Measurements from ENCODE around the gene C1orf159.

Gene C1orf159

GRCh38 chr1:1063945-1064831 is 51.7 kb downstream of the C1orf159 start:
- WGBS (ENCODE audit: insufficient coverage, insufficient read length), result no CpG with 5 or more reads among the region's 50 CpGs
- H3K4me3 ChIP-seq (ENCODE audit: low read length), result no peak overlapping the region

GRCh38 chr1:1063261-1063944 is 52.5 kb downstream of the C1orf159 start:
- Histone ChIP-seq H3K27ac (ENCODE audit: low read length) (no peak overlapping the region), H3K27me3 (ENCODE audit: control insufficient read depth, insufficient read depth, low read length) (peaks cover 2% of the 10 kb centered on the region; the same call in 1 of the 2 replicates), H3K4me3 (ENCODE audit: low read length) (no peak overlapping the region), H3K36me3 (ENCODE audit: control insufficient read depth, insufficient read depth, low read length) (no peaks in the 10 kb centered on the region), H3K4me1 (ENCODE audit: control insufficient read depth, insufficient read depth, low read length) (peaks cover 9% of the 10 kb centered on the region; the same call in 1 of the 2 replicates), H3K9me3 (ENCODE audit: control insufficient read depth, insufficient read depth, low read length) (no peaks in the 10 kb centered on the region)
- no CpG with 5 or more reads among the region's 24 CpGs for WGBS (ENCODE audit: insufficient coverage, insufficient read length)
- no peak for DNase-seq (ENCODE audit: low read depth, low spot score)

More at GRCh38 chr1:1063945-1064831, 51.7 kb downstream of the C1orf159 start:
- no peaks in the 10 kb centered on the region for H3K36me3 ChIP-seq (ENCODE audit: control insufficient read depth, insufficient read depth, low read length)
- H3K9me3 ChIP-seq (ENCODE audit: control insufficient read depth, insufficient read depth, low read length), result no peaks in the 10 kb centered on the region
- no peak for DNase-seq (ENCODE audit: low read depth, low spot score)
- H3K4me1 ChIP-seq (ENCODE audit: control insufficient read depth, insufficient read depth, low read length), result peaks cover 9% of the 10 kb centered on the region; the same call in 1 of the 2 replicates
- H3K27me3 ChIP-seq (ENCODE audit: control insufficient read depth, insufficient read depth, low read length), result peaks cover 2% of the 10 kb centered on the region; the same call in 1 of the 2 replicates
- no peak overlapping the region for H3K27ac ChIP-seq (ENCODE audit: low read length)

- Histone ChIP-seq H3K4me1 (ENCODE audit: control insufficient read depth, insufficient read depth, low read length) (peaks cover 9% of the 10 kb centered on the region; the same call in 1 of the 2 replicates), H3K9me3 (ENCODE audit: control insufficient read depth, insufficient read depth, low read length) (no peaks in the 10 kb centered on the region), H3K36me3 (ENCODE audit: control insufficient read depth, insufficient read depth, low read length) (no peaks in the 10 kb centered on the region), H3K27ac (ENCODE audit: low read length) (no peak overlapping the region), H3K4me3 (ENCODE audit: low read length) (no peak overlapping the region), H3K27me3 (ENCODE audit: control insufficient read depth, insufficient read depth, low read length) (peaks cover 2% of the 10 kb centered on the region; the same call in 1 of the 2 replicates)
- no CpG with 5 or more reads among the region's 29 CpGs for whole genome bisulfite sequencing (ENCODE audit: insufficient coverage, insufficient read length)
- no peak for DNase-seq (ENCODE audit: low read depth, low spot score)
Observed at GRCh38 chr1:1062348-1063163, 53.3 kb downstream of the C1orf159 start.

- H3K4me3 ChIP-seq (ENCODE audit: low read length), result no peak overlapping the region
- no peak for DNase-seq (ENCODE audit: low read depth, low spot score)
- WGBS (ENCODE audit: insufficient coverage, insufficient read length), result no CpG with 5 or more reads among the region's 18 CpGs
- no peaks in the 10 kb centered on the region for H3K36me3 ChIP-seq (ENCODE audit: control insufficient read depth, insufficient read depth, low read length)
- peaks cover 9% of the 10 kb centered on the region; the same call in 1 of the 2 replicates for H3K4me1 ChIP-seq (ENCODE audit: control insufficient read depth, insufficient read depth, low read length)
- no peak overlapping the region for H3K27ac ChIP-seq (ENCODE audit: low read length)
- H3K9me3 ChIP-seq (ENCODE audit: control insufficient read depth, insufficient read depth, low read length), result no peaks in the 10 kb centered on the region
- peaks cover 2% of the 10 kb centered on the region; the same call in 1 of the 2 replicates for H3K27me3 ChIP-seq (ENCODE audit: control insufficient read depth, insufficient read depth, low read length)
Observed at GRCh38 chr1:1061682-1062345, 54.1 kb downstream of the C1orf159 start.

DNA sequence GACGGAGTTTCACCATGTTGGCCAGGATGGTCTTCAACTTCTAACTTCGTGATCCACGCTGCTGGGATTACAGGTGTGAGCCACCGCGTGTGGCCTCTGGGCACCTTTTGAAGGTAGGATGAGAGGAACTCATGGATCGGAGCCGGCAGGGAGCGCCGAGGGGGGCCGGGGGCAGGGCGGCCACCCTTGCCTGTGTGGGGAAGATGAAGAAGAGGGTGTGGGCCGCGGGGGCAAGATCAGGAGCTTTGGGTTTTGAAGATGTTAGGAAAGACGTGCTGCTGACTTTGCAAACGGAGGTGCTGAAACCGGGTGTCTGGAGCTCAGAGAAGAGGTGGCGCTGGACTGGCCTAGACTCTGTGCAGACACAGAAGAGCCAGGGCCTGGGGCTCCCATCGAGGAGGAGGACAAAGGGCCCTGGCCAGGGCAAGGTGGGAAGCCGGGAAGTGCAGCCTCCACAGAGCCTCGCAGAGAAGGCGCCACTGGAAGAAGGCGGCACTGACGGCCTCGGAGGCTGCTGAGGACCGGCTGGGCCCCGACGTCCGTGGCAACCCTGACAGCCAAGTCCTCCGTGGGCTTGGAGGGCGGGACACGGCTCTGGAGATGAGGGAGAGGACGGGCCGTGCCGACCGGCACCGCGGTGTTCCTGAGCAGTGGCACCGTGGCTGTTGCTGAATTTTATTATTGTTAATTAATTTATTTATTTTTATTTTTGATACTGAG is 55.4 kb downstream of the C1orf159 start:
- H3K27me3 ChIP-seq (ENCODE audit: control insufficient read depth, insufficient read depth, low read length), result peaks cover 2% of the 10 kb centered on the region; the same call in 1 of the 2 replicates
- no CpG with 5 or more reads among the region's 38 CpGs for WGBS (ENCODE audit: insufficient coverage, insufficient read length)
- H3K4me3 ChIP-seq (ENCODE audit: low read length), result no peak overlapping the region
- H3K9me3 ChIP-seq (ENCODE audit: control insufficient read depth, insufficient read depth, low read length), result no peaks in the 10 kb centered on the region
- 0 out of 2 replicates have a peak, but pooled peaks cover under 1% of the 10 kb centered on the region for H3K36me3 ChIP-seq (ENCODE audit: control insufficient read depth, insufficient read depth, low read length)
- no peak for DNase-seq (ENCODE audit: low read depth, low spot score)
- H3K27ac ChIP-seq (ENCODE audit: low read length), result no peak overlapping the region
- peaks cover 9% of the 10 kb centered on the region; the same call in 1 of the 2 replicates for H3K4me1 ChIP-seq (ENCODE audit: control insufficient read depth, insufficient read depth, low read length)

GRCh38 chr1:1059494-1060280 is 56.2 kb downstream of the C1orf159 start:
- Histone ChIP-seq H3K36me3 (ENCODE audit: control insufficient read depth, insufficient read depth, low read length) (0 out of 2 replicates have a peak, but pooled peaks cover 6% of the 10 kb centered on the region), H3K4me3 (ENCODE audit: low read length) (peak overlapping the region; percentile 55; the same call in 1 of the 2 replicates), H3K9me3 (ENCODE audit: control insufficient read depth, insufficient read depth, low read length) (no peaks in the 10 kb centered on the region), H3K27ac (ENCODE audit: low read length) (no peak overlapping the region), H3K4me1 (ENCODE audit: control insufficient read depth, insufficient read depth, low read length) (peaks cover 7% of the 10 kb centered on the region; the same call in 1 of the 2 replicates), H3K27me3 (ENCODE audit: control insufficient read depth, insufficient read depth, low read length) (peaks cover 2% of the 10 kb centered on the region; the same call in 1 of the 2 replicates)
- no peak for DNase-seq (ENCODE audit: low read depth, low spot score)
- no CpG with 5 or more reads among the region's 69 CpGs for WGBS (ENCODE audit: insufficient coverage, insufficient read length)

GRCh38 chr1:1058921-1059493 is 56.9 kb downstream of the C1orf159 start:
- no peak for DNase-seq (ENCODE audit: low read depth, low spot score)
- WGBS (ENCODE audit: insufficient coverage, insufficient read length), result no CpG with 5 or more reads among the region's 48 CpGs
- peaks cover 2% of the 10 kb centered on the region; the same call in 1 of the 2 replicates for H3K27me3 ChIP-seq (ENCODE audit: control insufficient read depth, insufficient read depth, low read length)
- H3K36me3 ChIP-seq (ENCODE audit: control insufficient read depth, insufficient read depth, low read length), result peaks cover 8% of the 10 kb centered on the region; the same call in 1 of the 2 replicates
- no peak overlapping the region for H3K27ac ChIP-seq (ENCODE audit: low read length)
- H3K9me3 ChIP-seq (ENCODE audit: control insufficient read depth, insufficient read depth, low read length), result no peaks in the 10 kb centered on the region
- H3K4me3 ChIP-seq (ENCODE audit: low read length), result peak overlapping the region; percentile 55; the same call in 1 of the 2 replicates
- peaks cover 3% of the 10 kb centered on the region; the same call in 1 of the 2 replicates for H3K4me1 ChIP-seq (ENCODE audit: control insufficient read depth, insufficient read depth, low read length)

DNA sequence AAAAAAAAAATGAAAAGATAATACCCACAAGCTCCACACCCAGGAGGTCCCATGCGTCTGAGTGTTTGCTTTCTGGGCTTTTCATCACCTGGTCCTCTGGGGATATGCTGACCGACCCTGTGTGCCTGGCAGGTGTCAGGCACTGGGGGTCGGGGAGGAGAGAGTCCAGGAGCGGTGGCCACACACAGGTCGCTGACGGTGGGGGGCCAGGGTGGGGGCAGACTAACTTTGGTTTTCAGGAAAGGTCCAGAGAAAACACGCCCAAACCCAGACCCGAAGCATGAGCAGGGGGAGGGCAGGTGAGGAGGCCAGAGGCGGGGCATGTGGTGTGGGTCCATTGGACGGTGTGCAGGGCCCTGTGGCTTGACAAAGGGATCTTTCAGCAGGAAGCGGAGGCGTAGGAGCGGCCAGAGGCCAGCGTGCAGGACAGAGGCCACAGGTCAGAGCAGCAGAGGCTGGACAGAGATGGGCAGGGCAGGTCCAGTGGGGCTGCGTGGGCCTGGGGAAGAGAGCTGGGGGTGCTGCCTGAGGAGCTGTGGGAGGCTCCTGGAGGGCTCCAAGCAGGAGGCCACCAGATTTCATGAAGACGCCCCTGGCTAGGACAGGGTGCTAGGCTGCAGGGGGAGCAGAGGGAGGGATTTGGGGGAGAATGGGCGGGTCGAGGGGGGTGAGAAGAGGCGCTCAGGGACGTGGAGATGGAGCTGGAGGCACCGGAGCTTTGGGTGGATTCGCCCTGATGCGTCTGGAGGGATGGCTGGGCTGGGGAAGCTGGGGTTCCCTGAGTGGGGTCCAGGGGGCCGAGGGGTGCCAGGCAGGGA is 57.6 kb downstream of the C1orf159 start:
- peaks cover 15% of the 10 kb centered on the region for H3K36me3 ChIP-seq (ENCODE audit: control insufficient read depth, insufficient read depth, low read length)
- no peaks in the 10 kb centered on the region; the same call in 1 of the 2 replicates for H3K4me1 ChIP-seq (ENCODE audit: control insufficient read depth, insufficient read depth, low read length)
- H3K27ac ChIP-seq (ENCODE audit: low read length), result no peak overlapping the region
- no peak for DNase-seq (ENCODE audit: low read depth, low spot score)
- WGBS (ENCODE audit: insufficient coverage, insufficient read length), result no CpG with 5 or more reads among the region's 24 CpGs
- peaks cover 2% of the 10 kb centered on the region; the same call in 1 of the 2 replicates for H3K27me3 ChIP-seq (ENCODE audit: control insufficient read depth, insufficient read depth, low read length)
- H3K4me3 ChIP-seq (ENCODE audit: low read length), result no peak overlapping the region
- H3K9me3 ChIP-seq (ENCODE audit: control insufficient read depth, insufficient read depth, low read length), result no peaks in the 10 kb centered on the region

Data from iPS DF 6.9 (cell line).